G401.6 (cell line): ENCODE results near the gene DYNC2I2.
A peak's percentile ranks its signal among the peaks of the same experiment; 100 is the strongest.
"Not testable (repeated sequence)": the region's sequence is repeated elsewhere in the genome, so short reads cannot be mapped to it uniquely, and the experiment has no call there.

Source experiments
- FAIRE-seq: peaks from 2 replicates; lab custom pipeline; 2012; peaks lifted over from hg19 to GRCh38; lab: Jason Lieb, UNC

The DYNC2I2 gene

DNA sequence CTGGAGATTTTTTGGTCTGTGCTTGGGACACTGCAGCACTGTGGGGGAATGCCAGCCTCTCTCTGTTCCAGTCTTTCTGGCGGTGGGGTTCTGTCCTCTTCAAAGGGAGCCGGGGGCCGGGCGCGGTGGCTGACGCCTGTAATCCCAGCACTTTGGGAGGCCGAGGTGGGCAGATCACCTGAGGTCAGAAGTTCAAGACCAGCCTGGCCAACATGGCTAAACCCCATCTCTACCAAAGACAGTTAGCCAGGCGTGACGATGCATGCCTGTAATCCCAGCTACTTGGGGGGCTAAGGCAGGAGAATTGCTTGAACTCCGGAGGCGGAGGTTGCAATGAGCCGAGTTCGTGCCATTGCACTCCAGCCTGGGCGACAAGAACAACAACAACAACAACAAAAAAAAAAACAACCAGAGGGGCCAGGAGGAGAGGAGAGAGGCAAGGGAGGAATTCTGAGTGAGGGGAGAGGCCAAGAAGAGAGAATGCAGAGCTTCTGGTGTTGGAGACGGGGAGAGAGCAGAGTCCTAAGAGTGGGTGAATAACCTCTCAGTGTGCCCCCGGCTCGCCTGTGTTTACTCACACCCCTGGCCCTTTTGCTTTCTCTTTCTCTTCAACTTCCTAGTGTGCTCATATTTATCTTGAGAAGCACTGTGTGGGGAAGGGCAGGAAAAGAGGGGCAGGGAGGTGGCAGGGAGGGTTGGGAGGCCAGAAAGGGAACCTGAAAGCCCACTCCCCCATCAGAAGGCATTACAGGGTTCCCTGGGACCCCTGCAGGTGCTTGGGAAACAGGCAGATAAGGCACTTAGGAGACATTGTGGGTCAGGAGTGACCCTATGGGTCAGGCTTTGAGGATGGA is 29.2 kb upstream of the DYNC2I2 start:
- no peak for FAIRE-seq

DNA sequence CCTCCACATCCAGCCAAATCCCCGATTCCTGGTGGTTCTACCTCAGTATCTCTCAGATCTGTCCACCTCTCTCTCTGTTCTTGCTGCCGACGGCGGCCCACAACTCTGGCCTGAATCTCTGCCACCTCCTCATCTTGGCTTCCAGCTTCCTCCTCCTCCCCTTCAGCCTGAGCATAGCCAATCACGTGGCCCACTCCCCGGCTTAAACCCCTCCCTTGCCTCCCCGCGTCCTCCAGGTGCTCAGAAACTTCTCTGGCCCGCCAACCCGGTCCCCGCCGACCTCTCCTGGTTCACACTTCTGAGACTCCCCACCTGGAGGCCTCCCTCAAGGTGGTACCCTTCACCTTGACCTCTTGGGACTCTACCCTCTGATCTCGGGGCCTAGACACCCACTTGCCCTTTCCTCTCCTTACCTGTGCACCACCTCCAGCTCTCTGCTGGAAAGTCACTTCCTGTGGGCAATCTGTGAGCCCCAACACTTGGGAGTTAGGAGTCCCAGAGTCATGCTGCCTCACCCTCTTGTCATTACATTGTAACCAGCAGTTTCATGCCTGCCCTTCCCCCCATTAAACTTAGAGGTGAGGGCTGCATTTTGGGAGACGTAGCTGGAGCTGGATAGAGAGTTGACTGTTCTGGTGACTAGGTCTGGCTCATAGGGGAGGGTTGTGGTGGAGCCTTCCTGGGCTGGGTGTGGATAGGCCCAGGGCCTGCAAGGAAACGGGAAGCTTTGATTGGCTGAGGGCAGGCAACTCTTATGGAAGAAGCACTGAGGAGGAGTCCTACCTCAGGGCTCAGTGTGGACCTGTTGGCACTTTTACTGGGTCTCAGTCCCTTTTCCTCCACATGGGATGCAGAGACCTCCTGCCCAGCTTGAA is 27.9 kb upstream of the DYNC2I2 start:
- peak; percentile 79 for FAIRE-seq

DNA sequence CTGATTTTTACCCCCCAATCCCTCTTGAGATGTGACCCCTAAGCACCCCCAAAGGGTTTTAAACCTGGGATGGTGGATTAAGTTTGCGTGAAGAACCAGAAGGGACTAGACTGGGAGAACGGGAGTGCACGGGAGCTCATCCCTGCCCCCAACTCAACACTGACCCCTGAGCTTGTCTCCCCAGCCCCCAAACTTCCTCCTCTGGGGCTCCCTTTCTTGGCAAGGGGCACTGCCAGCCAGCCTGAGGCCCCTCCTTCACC is 27.3 kb upstream of the DYNC2I2 start:
- FAIRE-seq, result no peak

DNA sequence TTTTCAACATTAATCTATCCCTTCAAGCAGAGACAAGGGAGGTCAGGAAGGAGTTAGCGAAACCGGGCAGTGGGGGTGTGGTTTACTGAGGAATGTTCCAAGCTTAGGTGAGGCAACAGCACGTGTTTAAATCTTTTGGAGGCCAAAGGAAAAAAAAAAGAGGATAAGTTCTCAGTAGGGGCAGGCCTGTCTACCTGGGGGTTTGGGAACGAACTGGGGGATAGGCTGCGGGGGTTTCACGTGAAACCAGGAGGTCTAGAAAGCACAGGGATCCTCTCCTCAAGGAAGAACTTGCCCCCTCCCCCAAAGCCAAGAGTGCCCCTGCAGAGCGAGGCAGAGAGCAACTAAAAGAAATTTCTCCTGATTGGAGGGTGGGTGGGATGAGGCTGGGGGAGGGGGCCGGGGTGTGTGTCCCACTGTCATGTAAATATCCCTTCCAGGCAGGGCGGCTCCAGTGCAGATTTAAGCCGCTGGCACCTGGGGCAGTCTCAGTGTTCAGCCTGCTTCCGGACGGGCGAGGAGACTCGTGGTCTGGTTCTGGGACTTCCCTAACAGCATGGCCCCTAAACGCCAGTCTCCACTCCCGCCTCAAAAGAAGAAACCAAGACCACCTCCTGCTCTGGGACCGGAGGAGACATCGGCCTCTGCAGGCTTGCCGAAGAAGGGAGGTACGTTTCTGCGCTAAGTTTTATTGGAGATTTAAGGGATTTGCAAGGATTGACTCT is 26.9 kb upstream of the DYNC2I2 start:
- FAIRE-seq, result peak; percentile 74

GRCh38 chr9:128677794-128678193 is 21.1 kb upstream of the DYNC2I2 start:
- no peak for FAIRE-seq

GRCh38 chr9:128675382-128675781 is 18.7 kb upstream of the DYNC2I2 start:
- FAIRE-seq, result no peak

GRCh38 chr9:128669786-128670185 is 13.1 kb upstream of the DYNC2I2 start:
- FAIRE-seq, result no peak

DNA sequence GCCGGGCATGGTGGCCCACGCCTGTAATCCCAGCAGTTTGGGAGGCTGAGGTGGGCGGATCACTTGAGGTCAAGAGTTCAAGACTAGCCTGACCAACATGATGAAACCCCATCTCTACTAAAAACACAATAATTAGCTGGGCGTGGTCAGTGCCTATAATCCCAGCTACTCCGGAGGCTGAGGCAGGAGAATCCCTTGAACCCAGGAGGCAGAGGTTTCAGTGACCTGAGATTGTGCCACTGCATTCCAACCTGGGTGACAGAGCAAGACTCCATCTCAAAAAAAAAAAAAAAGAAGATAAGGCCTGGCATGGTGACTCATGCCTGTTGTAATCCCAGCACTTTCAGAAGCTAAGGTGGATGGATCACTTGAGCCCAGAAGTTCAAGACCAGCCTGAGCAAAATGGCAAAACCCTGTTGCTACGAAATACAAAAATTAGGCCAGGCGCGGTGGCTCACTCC is 9.9 kb upstream of the DYNC2I2 start:
- FAIRE-seq, result not testable (repeated sequence)

GRCh38 chr9:128657796-128658195 is 1.1 kb upstream of the DYNC2I2 start:
- no peak for FAIRE-seq

DNA sequence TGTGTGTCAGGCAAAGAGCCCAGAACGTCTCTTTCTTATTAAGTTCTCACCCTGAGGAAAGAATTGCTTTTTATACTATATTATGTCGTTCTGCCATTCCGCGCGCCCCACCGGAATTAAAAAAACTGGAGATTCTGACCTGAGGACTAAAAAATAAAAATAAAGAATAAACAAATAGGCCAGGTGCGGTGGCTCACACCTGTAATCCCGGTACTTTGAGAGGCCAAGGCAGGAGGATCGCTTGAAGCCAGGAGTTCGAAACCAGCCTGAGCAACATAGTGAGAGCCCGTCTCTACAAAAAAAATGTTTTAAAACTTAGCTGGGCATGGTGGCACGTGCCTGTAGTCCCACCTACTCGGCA is 677 bp upstream of the DYNC2I2 start:
- no peak for FAIRE-seq

DNA sequence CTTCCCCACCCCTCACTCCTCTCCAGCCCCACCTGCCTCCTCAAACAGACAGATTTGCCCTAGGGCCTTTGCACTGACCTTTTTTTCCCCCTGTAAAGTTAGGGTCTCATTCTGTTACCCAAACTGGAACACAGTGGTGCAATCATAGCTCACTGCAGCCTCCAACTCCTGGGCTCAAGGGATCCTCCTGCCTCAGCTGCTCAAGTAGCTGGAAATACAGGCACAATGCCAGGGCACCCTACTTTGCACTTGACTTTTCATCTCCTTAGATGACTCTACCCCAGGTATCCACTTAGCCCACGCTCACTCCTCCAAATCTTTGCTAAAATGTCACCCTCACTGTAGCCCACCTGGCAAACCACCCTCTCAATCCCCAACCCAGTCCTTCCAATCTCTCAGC is 2.2 kb downstream of the DYNC2I2 start:
- FAIRE-seq, result no peak

DNA sequence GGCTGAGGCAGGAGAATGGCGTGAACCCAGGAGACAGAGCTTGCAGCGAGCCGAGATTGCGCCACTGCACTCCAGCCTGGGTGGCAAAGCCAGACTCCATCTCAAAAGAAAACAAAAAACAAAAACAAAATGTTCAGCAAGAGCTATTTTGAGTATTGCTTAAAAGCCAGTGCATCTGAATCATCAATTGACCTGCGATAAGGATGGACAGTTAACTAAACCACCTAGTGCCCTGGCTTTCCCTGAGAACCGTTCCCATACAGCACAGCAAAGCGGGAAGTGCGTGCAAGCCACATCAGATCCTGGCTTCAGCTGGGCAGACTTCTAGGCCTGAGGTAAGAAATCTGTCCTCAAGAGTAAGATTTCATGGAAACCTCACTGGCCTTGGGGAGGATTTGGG is 2.7 kb downstream of the DYNC2I2 start:
- FAIRE-seq, result no peak

GRCh38 chr9:128651798-128652197 is 4.8 kb downstream of the DYNC2I2 start:
- no peak for FAIRE-seq

GRCh38 chr9:128648206-128648605 is 8.4 kb downstream of the DYNC2I2 start:
- not testable (repeated sequence) for FAIRE-seq

GRCh38 chr9:128643519-128644300 is 12.9 kb downstream of the DYNC2I2 start:
- FAIRE-seq, result no peak

DNA sequence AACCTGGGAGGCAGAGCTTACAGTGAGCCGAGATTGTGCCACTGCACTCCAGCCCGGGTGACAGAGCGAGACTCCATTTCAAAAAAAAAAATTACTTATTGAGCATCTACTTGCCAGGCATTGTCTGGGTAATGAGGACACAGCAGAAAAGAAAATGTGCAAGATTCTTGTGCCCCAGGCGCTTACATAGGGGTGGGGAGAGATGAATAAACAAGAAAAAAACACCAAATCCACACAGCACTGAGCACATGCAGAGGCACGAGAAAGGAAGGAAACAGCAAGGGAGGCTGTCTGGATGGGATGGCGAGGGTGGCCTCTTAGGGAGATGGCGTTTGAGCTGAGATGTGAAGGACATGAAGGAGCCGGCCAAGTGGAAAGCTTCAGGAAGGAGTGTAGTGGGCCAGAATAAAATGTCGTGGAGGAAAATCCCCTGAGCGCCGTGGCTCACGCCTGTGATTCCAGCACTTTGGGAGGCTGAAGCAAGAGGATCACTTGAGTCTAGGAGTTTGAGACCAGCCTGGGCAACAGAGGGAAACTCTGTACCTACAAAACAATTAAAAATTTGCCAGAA is 13.9 kb downstream of the DYNC2I2 start:
- no peak for FAIRE-seq

- no peak for FAIRE-seq
Measured at GRCh38 chr9:128640603-128641002, 16.0 kb downstream of the DYNC2I2 start.

DNA sequence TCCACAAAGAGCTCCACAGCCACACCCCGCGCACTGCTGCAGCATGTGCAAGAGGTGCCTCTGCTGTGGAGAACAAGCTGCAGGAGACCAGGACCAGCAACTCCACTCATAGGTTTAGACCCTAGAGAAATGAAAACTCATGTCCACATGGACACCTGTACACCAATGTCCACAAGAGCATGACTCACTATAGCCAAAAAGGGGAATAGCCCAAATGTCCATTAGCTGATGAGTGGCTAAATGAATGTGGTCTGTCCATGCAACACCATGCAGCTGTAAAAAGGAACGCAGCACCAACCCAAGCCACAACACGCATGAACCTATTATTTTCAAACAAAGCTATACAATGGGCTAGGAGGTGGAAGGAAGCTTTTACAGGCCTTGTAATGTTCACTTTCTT is 18.1 kb downstream of the DYNC2I2 start:
- FAIRE-seq, result no peak

GRCh38 chr9:128637656-128638055 is 19.0 kb downstream of the DYNC2I2 start:
- no peak for FAIRE-seq

- FAIRE-seq, result no peak
Measured at GRCh38 chr9:128636556-128637530, 19.8 kb downstream of the DYNC2I2 start.

DNA sequence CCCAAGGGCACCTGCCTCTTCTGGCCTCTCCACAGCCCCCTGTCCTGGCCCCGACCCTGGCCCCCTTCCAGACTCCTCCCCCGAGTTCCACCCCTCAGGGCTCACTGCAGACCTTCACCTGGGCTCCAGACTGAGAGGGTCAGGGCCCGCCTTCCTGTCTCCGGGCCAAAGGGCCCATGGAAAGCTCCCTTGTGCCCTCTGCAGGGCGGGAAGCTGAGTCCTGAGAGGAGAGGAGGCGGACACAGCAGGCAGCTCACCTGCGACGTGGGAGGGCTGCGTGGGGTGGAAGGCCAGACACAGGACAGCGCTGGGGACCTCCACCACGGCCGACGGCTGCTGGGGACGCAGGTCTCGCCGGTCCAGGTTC is 20.6 kb downstream of the DYNC2I2 start:
- no peak for FAIRE-seq
